Stimulated activated CD4-positive, alpha-beta T cell treated with anti-CD3 and anti-CD28 coated beads, TNF-alpha, amount 100 ng/mL, for 4 hours (primary cell): Measurements from ENCODE around the gene POLG2.
"Not testable (repeated sequence)": the region's sequence is repeated elsewhere in the genome, so short reads cannot be mapped to it uniquely, and the experiment has no call there.

Experiments used
- DNase-seq, 3 experiments: peaks; one replicate each; pipeline ENCODE4 v3.0.0-alpha.2; 2020; ENCODE audit warnings: low read depth in 3 of 3

POLG2 gene

GRCh38 chr17:64505340-64506200, 8.7 kb upstream of the POLG2 start:
- peak; percentile 69 to 75 (median 70) for DNase-seq

GRCh38 chr17:64504769-64505339, 8.0 kb upstream of the POLG2 start:
- DNase-seq = no peak

- DNase-seq = no peak
Observed at GRCh38 chr17:64503821-64504768, 7.2 kb upstream of the POLG2 start.

GRCh38 chr17:64503341-64503740, 6.5 kb upstream of the POLG2 start:
- no peak for DNase-seq

GRCh38 chr17:64502809-64503208, 6.0 kb upstream of the POLG2 start:
- no peak for DNase-seq

- DNase-seq = no peak
Observed at GRCh38 chr17:64502021-64502420, 5.2 kb upstream of the POLG2 start.

GRCh38 chr17:64500862-64501765, 4.3 kb upstream of the POLG2 start:
- DNase-seq = no peak

- DNase-seq = no peak
Observed at GRCh38 chr17:64500487-64500859, 3.6 kb upstream of the POLG2 start.

GRCh38 chr17:64499805-64500486, 3.1 kb upstream of the POLG2 start:
- DNase-seq = no peak

GRCh38 chr17:64498308-64499203, 1.7 kb upstream of the POLG2 start:
- no peak for DNase-seq

- DNase-seq = no peak
Observed at GRCh38 chr17:64497565-64498035, 746 bp upstream of the POLG2 start.

GRCh38 chr17:64496348-64496785, 487 bp downstream of the POLG2 start:
- no peak for DNase-seq

GRCh38 chr17:64495300-64495699, 1.6 kb downstream of the POLG2 start:
- not testable (repeated sequence) for DNase-seq

- no peak for DNase-seq
Observed at GRCh38 chr17:64494121-64494520, 2.7 kb downstream of the POLG2 start.

GRCh38 chr17:64492481-64493109, 4.3 kb downstream of the POLG2 start:
- no peak for DNase-seq

GRCh38 chr17:64491994-64492393, 4.9 kb downstream of the POLG2 start:
- no peak for DNase-seq

- no peak for DNase-seq
Observed at GRCh38 chr17:64491034-64491860, 5.6 kb downstream of the POLG2 start.

GRCh38 chr17:64488301-64488700, 8.6 kb downstream of the POLG2 start:
- DNase-seq = no peak
